A549 (cell line): ENCODE results near the gene ZXDC. TPM values are rescaled to one million over a fixed set of nuclear protein-coding genes. Genes with fewer than 3 reads are reported as not detected.

ENCODE experiments used
- ATAC-seq, 2 experiments: fragments of 200-7000 bp in 1 of 2; fragments of >200 bp in 1 of 2; cut with Nextera tagmentation in 1 of 2; cut with Tn5 transposase in 1 of 2; 3 replicates each; pipeline versions ENCODE4 v1.8.0 to v1.9.1; 2018 to 2020; ENCODE audit warnings: mild to moderate bottlenecking in 1 of 2, moderate library complexity in 1 of 2
- CTCF ChIA-PET: fragments of 300-600 bp; sonication (Branson Sonifier 250); formaldehyde crosslinking; extraction: SDS; loops from one replicate; lab custom pipeline; 2021; ENCODE audit warnings: antibody characterized with exemption, inconsistent platforms; lab: Yijun Ruan, JAX
- POLR2A ChIA-PET: fragments of 350-600 bp; formaldehyde crosslinking; extraction: SDS; loops from one replicate; lab custom pipeline; 2021; ENCODE audit warnings: antibody characterized with exemption, inconsistent platforms; lab: Yijun Ruan, JAX
- DNase-seq, 2 experiments: peaks; one replicate each; pipeline versions ENCODE4 v3.0.0 to v3.0.0-alpha.2; 2011 to 2016; ENCODE audit warnings: low read depth in 1 of 2, low spot score in 1 of 2
- FAIRE-seq: peaks from 2 replicates; lab custom pipeline; 2011; peaks lifted over from hg19 to GRCh38; lab: Jason Lieb, UNC
- H3K27ac ChIP-seq, 2 experiments: fragments of >200 bp; sonication (Bioruptor Twin); formaldehyde crosslinking; 3 replicates each; pipeline ENCODE4 v1.5.1; 2016 to 2017
- H3K4me1 ChIP-seq: fragments of >200 bp; sonication (Bioruptor Twin); formaldehyde crosslinking; 3 replicates; pipeline ENCODE4 v1.6.1; 2016
- H3K4me2 ChIP-seq: fragments of >200 bp; sonication (Bioruptor Twin); formaldehyde crosslinking; 3 replicates; pipeline ENCODE4 v1.6.1; 2016
- H3K4me3 ChIP-seq: fragments of >200 bp; sonication (Bioruptor Twin); formaldehyde crosslinking; 3 replicates; pipeline ENCODE4 v1.5.1; 2016
- H3K9me3 ChIP-seq: fragments of >200 bp; sonication (Bioruptor Twin); formaldehyde crosslinking; 3 replicates; pipeline ENCODE4 v1.6.1; 2016
- ATOH8 ChIP-seq: fragments of 250-450 bp; sonication (Bioruptor Pico); IDR thresholded peaks from 2 replicates; pipeline ENCODE4 v1.5.0; 2020; ENCODE audit warnings: low read depth, mild to moderate bottlenecking, moderate library complexity
- BCL3 ChIP-seq: fragments of >200 bp; sonication (Bioruptor Twin); formaldehyde crosslinking; IDR thresholded peaks from 3 replicates; pipeline ENCODE4 v1.6.1; 2016
- CBX8 ChIP-seq: fragments of 200-600 bp; sonication (generic); IDR thresholded peaks from 2 replicates; pipeline ENCODE4 v1.6.1; 2016
- CEBPB ChIP-seq, 2 experiments: fragments of >200 bp in 1 of 2; sonication (Bioruptor Twin) in 1 of 2; formaldehyde crosslinking in 1 of 2; IDR thresholded peaks; 2 replicates each; pipeline ENCODE4 v1.6.1; 2012 to 2016
- CHD2 ChIP-seq: fragments of 150-350 bp; IDR thresholded peaks from 2 replicates; pipeline ENCODE4 v1.6.1; 2014; ENCODE audit warnings: low read length; ENCODE audit not compliant: partially characterized antibody
- CHD4 ChIP-seq: fragments of 200-600 bp; sonication (generic); IDR thresholded peaks from 2 replicates; pipeline ENCODE4 v1.6.1; 2016; ENCODE audit warnings: antibody characterized with exemption, mild to moderate bottlenecking, borderline replicate concordance
- E2F6 ChIP-seq: IDR thresholded peaks from 2 replicates; pipeline ENCODE4 v1.6.1; 2012; ENCODE audit warnings: low read depth, borderline replicate concordance
- EHMT2 ChIP-seq: fragments of 200-600 bp; sonication (generic); IDR thresholded peaks from 2 replicates; pipeline ENCODE4 v1.6.1; 2016; ENCODE audit warnings: antibody characterized with exemption, low read depth, mild to moderate bottlenecking, moderate library complexity
- ELK1 ChIP-seq: fragments of 150-350 bp; IDR thresholded peaks from 2 replicates; pipeline ENCODE4 v1.6.1; 2014; ENCODE audit warnings: low read depth, mild to moderate bottlenecking, low read length
- EP300 ChIP-seq, 2 experiments: fragments of >200 bp; sonication (Bioruptor Twin); formaldehyde crosslinking; IDR thresholded peaks; 2 replicates in 1 of 2; 3 replicates in 1 of 2; pipeline ENCODE4 v1.6.1; 2016 to 2017
- ESRRA ChIP-seq: fragments of 150-350 bp; IDR thresholded peaks from 2 replicates; pipeline ENCODE4 v1.6.1; 2014; ENCODE audit warnings: mild to moderate bottlenecking, low read length, borderline replicate concordance
- FOSB ChIP-seq: fragments of 250-450 bp; sonication (Bioruptor Pico); IDR thresholded peaks from 2 replicates; pipeline ENCODE4 v1.5.0; 2020; ENCODE audit warnings: mild to moderate bottlenecking, moderate library complexity
- GATA3 ChIP-seq: IDR thresholded peaks from 2 replicates; pipeline ENCODE4 v1.6.1; 2012; ENCODE audit warnings: borderline replicate concordance
- HES2 ChIP-seq: fragments of >200 bp; sonication (Bioruptor Twin); formaldehyde crosslinking; IDR thresholded peaks from 2 replicates; pipeline ENCODE4 v1.6.1; 2016
- HEYL ChIP-seq: fragments of 250-450 bp; sonication (Bioruptor Pico); IDR thresholded peaks from 2 replicates; pipeline ENCODE4 v1.8.0; 2021; ENCODE audit warnings: mild to moderate bottlenecking, moderate library complexity
- HMGXB4 ChIP-seq: fragments of 250-450 bp; sonication (Bioruptor Pico); IDR thresholded peaks from 2 replicates; pipeline ENCODE4 v1.5.0; 2021; ENCODE audit warnings: mild to moderate bottlenecking, moderate library complexity, borderline replicate concordance
- HOXA7 ChIP-seq: fragments of 250-450 bp; sonication (Bioruptor Pico); IDR thresholded peaks from 2 replicates; pipeline ENCODE4 v1.5.0; 2020; ENCODE audit warnings: mild to moderate bottlenecking, moderate library complexity
- HOXB13 ChIP-seq: fragments of 250-450 bp; sonication (Bioruptor Pico); IDR thresholded peaks from 2 replicates; pipeline ENCODE4 v1.5.0; 2020; ENCODE audit warnings: low read depth, mild to moderate bottlenecking, moderate library complexity
- JUN ChIP-seq, 2 experiments: fragments of >200 bp; sonication (Bioruptor Twin); formaldehyde crosslinking; IDR thresholded peaks; 2 replicates in 1 of 2; 3 replicates in 1 of 2; pipeline ENCODE4 v1.6.1; 2016 to 2017
- KDM5A ChIP-seq: fragments of 200-600 bp; sonication (generic); IDR thresholded peaks from 2 replicates; pipeline ENCODE4 v1.6.1; 2016; ENCODE audit warnings: antibody characterized with exemption, mild to moderate bottlenecking
- MAX ChIP-seq: IDR thresholded peaks from 2 replicates; pipeline ENCODE4 v1.6.1; 2012
- MYC ChIP-seq: IDR thresholded peaks from 2 replicates; pipeline ENCODE4 v1.6.1; 2012; ENCODE audit warnings: mild to moderate bottlenecking, inconsistent platforms, low read length, improper control_type of control experiment, borderline replicate concordance
- NPAS2 ChIP-seq: fragments of 250-450 bp; sonication (Bioruptor Pico); IDR thresholded peaks from 2 replicates; pipeline ENCODE4 v1.8.0; 2022; ENCODE audit warnings: mild to moderate bottlenecking, moderate library complexity, borderline replicate concordance
- NR3C1 ChIP-seq: fragments of >200 bp; sonication (Bioruptor Twin); formaldehyde crosslinking; IDR thresholded peaks from 3 replicates; pipeline ENCODE4 v1.6.1; 2017
- PBX3 ChIP-seq: IDR thresholded peaks from 2 replicates; pipeline ENCODE4 v1.6.1; 2012
- PHF8 ChIP-seq: fragments of 200-600 bp; sonication (generic); IDR thresholded peaks from 2 replicates; pipeline ENCODE4 v1.6.1; 2016; ENCODE audit warnings: low read depth, mild to moderate bottlenecking, antibody characterized with exemption, moderate library complexity, borderline replicate concordance
- SMC3 ChIP-seq: fragments of >200 bp; sonication (Bioruptor Twin); formaldehyde crosslinking; IDR thresholded peaks from 3 replicates; pipeline ENCODE4 v1.6.1; 2018; ENCODE audit warnings: inconsistent platforms
- TFCP2L1 ChIP-seq: fragments of 250-450 bp; sonication (Bioruptor Pico); IDR thresholded peaks from 2 replicates; pipeline ENCODE4 v1.5.0; 2021; ENCODE audit warnings: mild to moderate bottlenecking
- USF2 ChIP-seq: fragments of 450-650 bp; IDR thresholded peaks from 2 replicates; pipeline ENCODE4 v1.6.1; 2014; ENCODE audit warnings: antibody characterized with exemption
- ZFP36 ChIP-seq: fragments of 450-650 bp; IDR thresholded peaks from 2 replicates; pipeline ENCODE4 v1.6.1; 2014; ENCODE audit warnings: borderline replicate concordance; ENCODE audit not compliant: partially characterized antibody
- ZSCAN20 ChIP-seq: fragments of 250-450 bp; sonication (Bioruptor Pico); IDR thresholded peaks from 2 replicates; pipeline ENCODE4 v1.8.0; 2022; ENCODE audit warnings: mild to moderate bottlenecking, moderate library complexity
- WGBS: methylation state at CpG from one replicate; pipeline ENCODE4 v1.1.6; 2017; ENCODE audit errors: missing lambda C conversion rate; 5-methylcytosine and 5-hydroxymethylcytosine counted together
- polyA plus RNA-seq, 4 experiments: library from polyadenylated mRNA; depleted of rRNA in 3 of 4; stranded (reverse); fragments of >200 nt; fragmentation: RNase III in 1 of 4; extraction: RNeasy Plus Mini Kit Qiagen cat#74134 plus additional on column Dnase treatment in 1 of 4; gene quantifications; 2 replicates in 3 of 4; 3 replicates in 1 of 4; pipeline ENCODE4 v1.2.3, GENCODE V29; 2011 to 2017

Gene ZXDC
- polyA plus RNA-seq, 2 of the 4 experiments (the other 2 are of a cell fraction): 6.0 to 8.5 TPM

GRCh38 chr3:126419151-126419703 lies 56.5 kb downstream of the ZXDC start:
- ATAC-seq: no peak
- no peak for TF ChIP-seq EP300 (IDR thresholded peaks at IDR 0.05)
- TF ChIP-seq HOXB13 (CRISPR knock-in tag): no peak
- TF ChIP-seq FOSB: no peak
- no peak for TF ChIP-seq CHD4
- no peak for TF ChIP-seq ATOH8 (CRISPR knock-in tag)
- no peak for TF ChIP-seq SMC3
- TF ChIP-seq CEBPB (IDR thresholded peaks at IDR 0.05): no peak
- no peak for TF ChIP-seq NR3C1
- TF ChIP-seq ZSCAN20 (CRISPR knock-in tag): no peak
- no peak for TF ChIP-seq USF2
- no peak for TF ChIP-seq HEYL (CRISPR knock-in tag)
- no peak for TF ChIP-seq PHF8
- no peak for TF ChIP-seq MYC
- no peak for TF ChIP-seq BCL3
- TF ChIP-seq ESRRA: no peak
- TF ChIP-seq EHMT2: no peak
- TF ChIP-seq NPAS2 (CRISPR knock-in tag): no peak
- TF ChIP-seq CBX8: no peak
- no peak for TF ChIP-seq GATA3
- TF ChIP-seq, all 56 proteins: peak for 0
- 80% methylated on average over 4 of the region's 6 CpGs for WGBS
- CTCF ChIA-PET: no interaction called here
- Histone ChIP-seq H3K4me2 (no peak overlapping the region), H3K9me3 (no peaks in the 10 kb centered on the region), H3K27ac (no peak overlapping the region), H3K4me1 (no peaks in the 10 kb centered on the region), H3K4me3 (no peak overlapping the region)
- FAIRE-seq: no peak
- no peak for DNase-seq
- POLR2A ChIA-PET: no interaction called here

GRCh38 chr3:126418661-126419131 lies 57.0 kb downstream of the ZXDC start:
- DNase-seq: no peak
- no peaks in the 10 kb centered on the region for H3K4me1 ChIP-seq
- no peak overlapping the region for H3K27ac ChIP-seq
- ChIA-PET CTCF (no interaction called here), POLR2A (no interaction called here)
- H3K4me3 ChIP-seq: no peak overlapping the region
- no peak for ATAC-seq
- FAIRE-seq: no peak
- WGBS: 88% methylated on average over 12 of the region's 20 CpGs
- no peaks in the 10 kb centered on the region for H3K9me3 ChIP-seq
- no peak overlapping the region for H3K4me2 ChIP-seq
- TF ChIP-seq MAX (no peak), KDM5A (no peak), ZFP36 (no peak), ELK1 (no peak), HOXA7 (CRISPR knock-in tag) (no peak), E2F6 (no peak), ESRRA (no peak), JUN (IDR thresholded peaks at IDR 0.05) (no peak), CHD2 (no peak), HES2 (no peak), EHMT2 (no peak), PBX3 (no peak), CBX8 (no peak), TFCP2L1 (CRISPR knock-in tag) (no peak), HMGXB4 (CRISPR knock-in tag) (no peak)
